ENCODE measurements around the gene FUZ. TPM values are rescaled to one million over a fixed set of nuclear protein-coding genes. Genes with fewer than 3 reads are reported as not detected.

FUZ gene
- total and polyA plus RNA-seq, 2 of the 4 experiments (the other 2 are of a cell fraction), result 12.1 to 14.3 TPM

DNA sequence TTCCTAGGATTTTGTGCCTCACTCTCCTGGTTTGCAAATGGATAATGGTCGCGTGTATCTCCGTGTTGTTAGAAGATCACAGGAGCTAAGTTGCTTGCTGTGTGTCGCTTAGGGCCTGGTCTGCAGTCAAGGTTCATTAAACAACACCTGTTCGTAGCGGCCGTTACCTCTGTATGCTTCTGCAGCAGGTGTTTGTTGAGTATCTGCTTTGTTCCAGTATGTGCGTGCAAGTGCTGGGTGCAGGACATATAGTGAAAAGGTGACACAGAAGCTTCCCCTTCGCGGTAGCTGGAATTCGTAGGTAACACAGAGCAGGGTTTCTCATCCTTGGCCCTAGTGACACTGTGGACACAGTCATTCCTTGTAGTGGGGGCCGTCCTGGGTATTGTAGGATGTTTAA is 10.4 kb upstream of the FUZ start:
- no peak overlapping the region for H3K56ac ChIP-seq (ENCODE audit: extremely low read depth, insufficient read depth, low read length)
- H2BK5ac ChIP-seq (ENCODE audit: low read depth, low read length, poor library complexity, severe bottlenecking), result no peak overlapping the region
- no TSS peak for BruUV-seq (replicated peaks)
- H3K4me1 ChIP-seq (ENCODE audit: control insufficient read depth, insufficient read depth, low read length), result peaks cover 6% of the 10 kb centered on the region
- no peak overlapping the region for H2BK20ac ChIP-seq (ENCODE audit: low read depth, low read length)
- H2AK5ac ChIP-seq (ENCODE audit: low read depth, low read length), result no peak overlapping the region
- H3K18ac ChIP-seq (ENCODE audit: low read depth, low read length), result no peak overlapping the region
- DNase-seq (no peak), ATAC-seq (ENCODE audit: low read depth) (no peak)
- H3K4ac ChIP-seq (ENCODE audit: low read depth, low read length), result no peak overlapping the region
- dilution Hi-C loops (cut with HindIII; ENCODE audit: low sequenced_read_pairs, unreplicated experiment), result no loop called here
- H4K8ac ChIP-seq (ENCODE audit: low read depth in 2 of 2, low read length in 2 of 2), result no peak overlapping the region
- no peak overlapping the region for H4K91ac ChIP-seq (ENCODE audit: insufficient read depth, low read depth, low read length)
- WGBS, 2 experiments (ENCODE audit: extremely low coverage in 2 of 2, insufficient read length in 1 of 2), result 80% methylated on average over 3 of the region's 12 CpGs; no CpG with 5 or more reads in 1 of the 2 experiments
- no peak overlapping the region for H2BK120ac ChIP-seq (ENCODE audit: low read depth, low read length)
- H3K14ac ChIP-seq (replicated peaks; ENCODE audit: low read depth, low read length), result no peak overlapping the region
- peaks cover 29% of the 10 kb centered on the region for H4K20me1 ChIP-seq (ENCODE audit: insufficient read depth, low read length)
- no peak overlapping the region for H2BK15ac ChIP-seq (ENCODE audit: low read depth, low read length)
- no peaks in the 10 kb centered on the region for H3K9me3 ChIP-seq (ENCODE audit: control insufficient read depth, insufficient read depth, low read length)
- no peak overlapping the region for H3K4me3 ChIP-seq (ENCODE audit: insufficient read depth, low read depth, low read length)
- no peak for TF ChIP-seq RFX5 (IDR thresholded peaks at IDR 0.05; ENCODE audit: low read depth, low read length)
- TF ChIP-seq FOS (IDR thresholded peaks at IDR 0.05; ENCODE audit: low read depth, low read length), result no peak
- no peak for TF ChIP-seq SMC3 (IDR thresholded peaks at IDR 0.05; ENCODE audit: low read depth, low read length)
- no peak for TF ChIP-seq USF2 (IDR thresholded peaks at IDR 0.05; ENCODE audit: low read depth, low read length)
- TF ChIP-seq MAFK (IDR thresholded peaks at IDR 0.05; ENCODE audit: low read depth, low read length), result no peak
- no peak for TF ChIP-seq MAZ (IDR thresholded peaks at IDR 0.05; ENCODE audit: borderline replicate concordance, low read depth, low read length)
- TF ChIP-seq RAD21 (IDR thresholded peaks at IDR 0.05; ENCODE audit: low read length), result no peak
- no peak for TF ChIP-seq POLR2A (IDR thresholded peaks at IDR 0.05; ENCODE audit: low read depth, low read length)
- TF ChIP-seq BHLHE40 (IDR thresholded peaks at IDR 0.05; ENCODE audit: low read depth, low read length), result no peak
- no peak for TF ChIP-seq CHD1 (IDR thresholded peaks at IDR 0.05; ENCODE audit: low read depth, low read length)
- no peak for TF ChIP-seq ELK1 (IDR thresholded peaks at IDR 0.05; ENCODE audit: borderline replicate concordance, low read depth, low read length)
- TF ChIP-seq NFE2L2 (IDR thresholded peaks at IDR 0.05; ENCODE audit: low read depth, low read length), result no peak
- TF ChIP-seq CTCF (conservative IDR thresholded peaks at IDR 0.05; ENCODE audit: low read depth, low read length), result no peak
- no peak overlapping the region for H3K23ac ChIP-seq (ENCODE audit: low read depth, low read length)
- H3K27ac ChIP-seq (ENCODE audit: insufficient read depth, low read length), result no peak overlapping the region
- H3K27me3 ChIP-seq (ENCODE audit: control insufficient read depth, insufficient read depth, low read length), result no peaks in the 10 kb centered on the region
- no peak overlapping the region for H3K9ac ChIP-seq (ENCODE audit: low read depth, low read length)
- H3K36me3 ChIP-seq (ENCODE audit: control insufficient read depth, insufficient read depth, low read length), result peaks cover 24% of the 10 kb centered on the region
- in situ Hi-C loops (cut with MboI; ENCODE audit: low sequenced_read_pairs), result no loop called here
- ChIA-PET CTCF (no interaction called here), POLR2A (ENCODE audit: unreplicated experiment) (no interaction called here)
- no peak overlapping the region for H3K4me2 ChIP-seq (ENCODE audit: low read depth, low read length)
- H2AFZ ChIP-seq (replicated peaks; ENCODE audit: low read length, poor library complexity), result no peak overlapping the region
- no peak overlapping the region for H4K5ac ChIP-seq (ENCODE audit: low read depth, low read length)
- H3K79me1 ChIP-seq (ENCODE audit: low read depth in 1 of 2, low read length in 2 of 2), result peaks cover 22 to 77% of the 10 kb centered on the region in 2 experiments
- peak overlapping the region; percentile 42 for H2AK9ac ChIP-seq (replicated peaks; ENCODE audit: low read depth, low read length, poor library complexity)
- intact Hi-C loops (cut with micrococcal nuclease), result no loop called here
- peaks cover 3% of the 10 kb centered on the region; the same call in 1 of the 2 replicates for H3K9me1 ChIP-seq (ENCODE audit: insufficient read depth, low read length)

Data from IMR-90 (cell line).